ENCODE data around the gene CREG2.
"Not testable (repeated sequence)": the region's sequence is repeated elsewhere in the genome, so short reads cannot be mapped to it uniquely, and the experiment has no call there.

CREG2 gene

DNA sequence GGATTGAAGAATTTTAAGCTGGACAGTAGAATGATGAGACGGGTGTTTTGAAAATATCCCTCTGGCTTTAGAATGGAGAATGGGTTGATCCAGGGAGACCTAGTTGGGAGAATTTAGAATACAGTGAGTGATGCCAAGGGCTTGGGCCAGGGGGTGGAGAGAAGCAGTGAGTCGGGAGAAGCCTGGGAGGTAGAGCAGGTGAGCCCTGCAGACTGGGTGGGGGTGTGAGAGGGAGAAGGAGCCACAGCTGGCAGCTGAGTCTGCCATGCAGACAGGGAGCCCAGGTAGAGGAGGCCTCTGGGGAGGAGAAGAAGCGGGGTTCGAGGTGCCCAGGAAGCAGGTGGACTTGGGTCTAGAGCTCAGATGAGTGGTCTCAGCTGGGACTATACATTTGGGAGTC is 18.2 kb downstream of the CREG2 start:
- no peak for DNase-seq

DNA sequence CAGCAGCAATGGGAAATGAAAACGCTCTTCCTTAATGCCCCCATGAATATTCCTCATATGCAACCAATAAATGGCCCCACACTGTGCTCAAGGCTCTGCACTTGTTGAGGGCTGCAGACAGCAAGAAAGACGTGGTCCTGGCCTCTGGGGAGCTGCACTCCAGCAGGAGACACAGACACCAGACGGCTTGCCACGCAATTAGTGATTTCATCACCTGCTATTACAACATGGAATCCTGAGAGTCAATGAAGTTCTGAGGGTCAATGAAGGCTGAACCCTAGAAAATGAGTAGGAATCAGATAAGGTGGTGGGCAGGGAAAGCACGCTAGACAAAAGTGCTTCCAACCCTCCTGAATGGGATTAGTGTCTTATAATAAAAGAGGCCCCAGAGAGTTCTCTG is 18.9 kb downstream of the CREG2 start:
- no peak for DNase-seq

- DNase-seq = no peak
Measured at GRCh38 chr2:101367508-101367907, 19.8 kb downstream of the CREG2 start.

DNA sequence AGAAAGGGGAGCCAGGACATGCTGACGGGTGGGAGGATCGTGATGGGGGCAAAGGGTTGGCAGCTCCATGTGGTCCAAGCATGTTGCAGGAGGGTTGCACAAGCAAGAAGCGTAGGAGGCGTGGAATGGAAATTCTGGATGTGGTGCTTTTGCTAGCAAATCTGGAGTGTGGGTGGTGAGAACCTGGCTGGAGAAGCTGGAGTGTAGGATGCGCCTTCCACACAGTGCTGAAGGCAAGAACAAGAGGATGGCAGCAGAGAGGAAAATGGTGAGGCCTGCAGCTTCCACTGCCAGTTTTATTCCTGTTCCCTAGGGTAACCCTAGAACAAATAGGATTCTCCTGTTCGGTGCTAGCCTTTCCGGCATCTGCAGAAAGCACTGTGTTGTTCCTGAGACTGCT is 22.4 kb downstream of the CREG2 start:
- no peak for DNase-seq

GRCh38 chr2:101362777-101363176 is 24.5 kb downstream of the CREG2 start:
- DNase-seq = no peak

GRCh38 chr2:101362316-101362715 is 25.0 kb downstream of the CREG2 start:
- no peak for DNase-seq

DNA sequence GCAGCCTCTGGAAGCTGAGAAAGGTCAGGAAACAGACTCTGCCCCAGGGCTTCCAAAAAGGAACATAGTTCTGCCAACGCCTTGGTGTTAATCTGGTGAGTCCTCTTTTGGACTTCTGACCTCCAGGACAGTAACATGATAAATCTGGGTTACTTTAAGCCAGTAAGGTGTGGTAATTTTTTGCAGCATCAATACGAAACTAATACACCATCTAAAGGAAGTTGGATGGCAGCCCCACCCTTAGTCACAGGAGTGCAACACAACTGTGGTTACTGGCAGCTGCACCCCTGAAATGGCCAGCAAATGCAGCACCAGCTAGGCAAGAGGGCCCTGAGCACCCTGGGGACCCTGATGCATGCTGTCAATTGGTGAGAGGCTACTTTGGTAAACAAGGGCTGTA is 25.8 kb downstream of the CREG2 start:
- DNase-seq = peak; percentile 38

GRCh38 chr2:101361121-101361520 is 26.2 kb downstream of the CREG2 start:
- no peak for DNase-seq

GRCh38 chr2:101360232-101360631 is 27.1 kb downstream of the CREG2 start:
- no peak for DNase-seq

DNA sequence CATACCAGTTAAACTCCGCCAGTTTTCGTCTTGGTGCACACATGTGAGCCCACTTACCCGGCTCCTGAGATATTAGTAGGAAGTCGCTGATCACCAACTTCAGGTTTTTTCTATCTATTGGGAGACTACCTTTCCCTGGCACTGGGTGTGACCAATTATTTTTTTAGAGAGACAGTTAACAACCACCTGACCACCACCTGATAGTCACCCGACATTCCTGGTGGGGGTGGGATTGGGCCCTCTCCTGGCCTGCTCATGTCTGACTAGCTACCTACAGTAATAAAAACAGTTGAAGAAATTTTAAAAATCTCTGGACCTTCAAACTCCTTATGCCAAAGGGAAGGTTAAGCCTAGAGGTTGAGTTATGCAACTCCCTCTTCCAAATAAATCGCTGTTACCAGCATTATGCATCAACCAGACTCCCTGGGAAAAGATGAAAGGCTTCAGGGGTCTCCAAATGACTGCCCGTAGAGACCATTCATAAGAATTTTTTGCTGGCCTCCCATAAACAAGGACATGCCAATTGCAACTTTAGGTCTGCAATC is 27.8 kb downstream of the CREG2 start:
- no peak for DNase-seq

DNA sequence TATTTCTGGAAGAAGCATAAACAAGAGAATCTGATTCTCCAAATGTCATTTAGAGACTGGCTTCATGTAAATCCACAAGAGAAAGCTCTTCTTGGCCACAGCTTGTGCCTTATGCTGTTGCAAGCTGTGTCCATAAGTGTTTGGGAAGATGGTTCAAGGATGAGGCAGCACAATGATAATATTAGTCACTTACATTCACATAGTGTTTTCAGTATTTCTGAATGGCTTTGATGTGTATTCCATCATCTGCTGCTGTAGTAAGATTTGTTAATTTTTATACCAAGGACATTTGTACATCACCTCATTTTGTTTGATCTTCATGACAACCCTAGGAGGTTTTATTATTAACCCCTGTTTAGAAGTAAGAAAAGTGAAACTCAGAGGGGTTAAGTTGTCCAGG is 29.9 kb downstream of the CREG2 start:
- no peak for DNase-seq

- DNase-seq = no peak
Measured at GRCh38 chr2:101356521-101356920, 30.8 kb downstream of the CREG2 start.

DNA sequence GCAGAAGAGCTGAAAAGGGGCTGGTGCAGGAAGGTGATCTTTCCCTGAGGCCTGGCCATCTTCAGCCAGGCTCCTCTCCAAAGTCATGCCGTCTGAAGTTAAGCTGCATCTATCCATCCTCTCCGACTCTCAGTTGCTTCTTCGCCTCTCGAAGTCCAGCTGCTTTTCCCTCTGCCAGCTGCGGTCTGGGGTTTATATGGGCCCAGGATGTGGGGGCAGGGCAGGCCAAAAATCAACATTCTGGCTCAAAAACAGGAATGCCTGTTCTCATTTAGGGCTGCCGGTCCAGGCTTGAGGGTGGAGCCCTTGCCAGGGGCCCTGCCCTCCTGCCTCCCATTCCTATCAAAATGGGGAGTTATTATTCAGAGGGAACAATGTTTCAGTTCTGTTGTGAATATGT is 31.2 kb downstream of the CREG2 start:
- no peak for DNase-seq

DNA sequence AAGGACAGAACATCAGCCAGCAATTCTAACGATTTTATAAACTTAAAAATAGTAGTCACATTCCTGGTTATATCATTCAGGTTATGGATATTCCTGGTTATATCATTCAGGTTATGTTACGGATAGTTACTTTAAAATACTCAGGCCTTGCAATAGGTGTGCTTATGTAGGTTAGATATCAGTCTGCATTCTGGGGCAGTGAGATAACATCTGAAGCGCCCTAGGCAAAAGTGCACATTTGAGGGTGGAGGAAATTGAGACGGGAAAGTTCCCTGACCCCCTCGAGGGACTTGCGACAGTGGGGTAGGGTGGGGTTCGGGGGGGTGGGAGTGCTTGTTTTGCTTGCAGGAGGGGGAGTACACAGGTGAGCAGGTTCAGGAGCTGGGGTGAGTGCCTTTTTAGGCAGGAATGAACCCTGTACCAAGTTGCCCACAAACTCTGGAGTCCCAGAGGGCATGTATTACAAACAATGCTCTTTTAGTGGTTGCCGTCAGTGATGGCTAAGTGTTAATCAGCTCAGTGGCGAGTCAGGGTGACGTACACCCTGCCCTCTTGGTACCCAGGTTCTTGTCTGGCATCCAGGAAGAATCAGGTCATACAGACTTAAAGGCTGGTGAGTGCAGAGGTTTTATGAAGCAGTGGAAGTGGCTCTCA is 31.8 kb downstream of the CREG2 start:
- DNase-seq = no peak

GRCh38 chr2:101354420-101355311 is 32.6 kb downstream of the CREG2 start:
- no peak for DNase-seq

DNA sequence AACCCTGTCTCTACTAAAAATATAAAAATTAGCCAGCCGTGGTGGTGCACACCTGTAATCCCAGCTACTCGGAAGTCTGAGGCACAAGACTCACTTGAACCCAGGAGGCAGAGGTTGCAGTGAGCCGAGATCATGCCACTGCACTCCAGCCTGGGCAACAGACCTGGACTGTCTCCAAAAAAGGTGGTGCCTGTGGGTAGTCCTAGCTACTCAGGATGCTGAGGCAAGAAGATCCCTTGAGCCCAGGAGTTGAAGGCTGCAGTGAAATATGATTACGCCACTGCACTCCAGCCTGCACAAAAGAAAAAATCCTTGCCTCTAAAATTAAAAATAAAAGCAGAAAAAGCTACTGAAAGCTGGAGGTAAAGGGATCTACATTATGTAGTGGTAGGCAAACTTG is 34.7 kb downstream of the CREG2 start:
- DNase-seq = not testable (repeated sequence)

DNA sequence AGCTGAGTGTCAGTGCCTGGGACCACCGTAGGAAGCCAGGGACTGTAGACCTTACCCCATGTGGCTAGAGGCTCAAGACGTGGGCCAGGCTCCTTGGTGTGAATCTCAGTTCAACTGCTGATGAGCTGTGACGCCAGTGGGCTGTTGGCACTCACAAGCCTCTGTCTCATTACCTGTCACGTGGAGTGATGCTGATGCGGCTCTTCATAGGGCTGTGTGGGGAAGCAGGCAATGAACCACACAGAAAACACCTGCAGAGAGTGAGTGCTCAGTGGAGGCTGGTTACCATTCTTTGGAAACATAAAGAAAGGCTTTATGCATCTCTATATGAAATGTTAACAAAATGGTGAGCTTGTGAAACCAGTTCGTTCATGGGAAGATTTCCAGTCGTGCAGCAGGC is 36.1 kb downstream of the CREG2 start:
- DNase-seq = no peak

DNA sequence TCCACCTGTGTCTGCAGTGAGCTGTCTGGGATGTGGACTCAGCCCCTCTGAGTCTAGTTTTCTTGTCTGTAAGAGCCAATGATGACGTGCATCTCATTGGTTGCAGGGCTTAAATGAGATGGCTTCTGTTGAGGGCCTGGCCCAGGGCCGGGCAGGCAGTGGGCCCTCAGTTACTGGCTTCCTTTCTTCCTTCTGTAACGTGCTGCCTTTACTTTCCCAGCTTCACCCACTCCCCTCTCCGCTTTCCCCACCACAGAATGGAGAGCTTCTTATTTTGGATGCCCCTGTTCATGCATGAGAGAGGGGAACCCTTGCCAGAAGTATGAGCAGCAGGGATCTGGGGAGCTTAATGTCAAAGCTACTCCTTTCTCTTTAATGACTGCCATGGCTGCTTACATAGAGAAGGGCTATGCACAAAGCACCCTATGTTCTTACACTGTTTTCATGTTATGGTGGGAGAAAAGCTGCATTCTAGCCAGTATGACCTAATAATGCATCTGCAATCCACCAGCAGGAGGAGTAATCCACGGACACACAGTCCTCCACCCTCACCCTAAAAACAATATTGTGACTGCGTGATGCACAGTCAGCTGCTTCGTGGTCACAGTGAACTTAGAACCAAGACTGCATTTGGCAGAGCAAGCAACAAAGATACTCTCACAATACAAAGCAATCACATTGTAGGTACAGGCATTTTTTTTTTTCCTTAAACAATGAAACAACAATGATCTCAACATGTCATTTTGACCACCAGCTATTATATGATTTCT is 37.2 kb downstream of the CREG2 start:
- DNase-seq = no peak

GRCh38 chr2:101348883-101349282 is 38.4 kb downstream of the CREG2 start:
- DNase-seq = no peak

DNA sequence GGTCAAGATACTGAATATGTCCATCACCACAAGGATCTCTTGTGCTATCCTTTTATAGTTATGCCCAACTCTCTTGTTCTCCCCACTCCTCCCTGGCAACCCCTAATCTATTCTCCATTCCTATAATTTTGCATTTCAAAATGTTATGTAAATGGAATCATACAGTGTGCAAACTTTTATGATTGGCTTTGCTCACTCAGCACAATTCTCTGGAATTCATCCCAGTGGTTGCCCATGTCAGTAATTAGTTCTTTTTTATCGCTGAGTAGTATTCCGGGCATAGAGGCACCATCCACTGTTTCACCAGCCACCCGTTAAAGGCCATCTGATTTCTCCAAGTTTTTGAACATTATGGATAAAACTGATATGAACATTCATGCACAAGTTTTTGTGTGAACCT is 40.4 kb downstream of the CREG2 start:
- DNase-seq = no peak

DNA sequence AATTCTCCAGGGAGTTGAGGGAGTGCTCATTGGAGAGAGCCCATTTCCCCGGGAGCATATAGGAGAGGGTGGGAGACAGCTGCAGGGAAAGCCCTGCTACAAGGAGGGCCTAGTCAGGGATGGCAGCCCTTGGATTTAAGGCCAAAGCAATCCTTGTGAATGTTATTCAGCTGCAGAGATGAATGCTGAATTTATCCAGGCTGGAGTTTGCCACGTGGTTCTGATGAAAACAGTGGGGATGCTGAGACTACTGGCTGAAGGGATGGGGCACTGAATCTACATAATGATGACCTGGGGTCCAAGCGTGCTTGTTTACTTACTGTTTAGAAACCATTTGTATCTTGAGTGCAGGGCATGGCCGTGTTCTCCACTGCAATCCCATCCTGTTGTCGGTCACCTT is 43.2 kb downstream of the CREG2 start:
- DNase-seq = no peak

DNA sequence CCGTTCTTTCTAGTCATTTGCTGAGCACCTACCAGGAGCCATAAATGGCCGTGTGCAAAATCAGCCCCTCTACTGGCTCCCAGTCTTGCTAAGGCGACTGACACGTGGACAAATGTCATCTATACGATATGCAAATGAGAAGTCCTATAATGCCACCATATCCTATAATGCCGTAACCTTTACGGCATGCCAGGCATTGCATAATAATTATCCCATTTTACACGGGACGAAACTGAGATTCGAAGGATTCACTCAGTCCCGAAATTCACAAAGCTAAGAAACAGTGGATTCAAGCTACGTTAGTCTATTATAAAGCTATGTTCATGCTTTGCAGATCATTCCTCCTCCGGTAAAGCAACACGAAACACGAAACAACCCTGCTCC is 44.7 kb downstream of the CREG2 start:
- DNase-seq = no peak

DNA sequence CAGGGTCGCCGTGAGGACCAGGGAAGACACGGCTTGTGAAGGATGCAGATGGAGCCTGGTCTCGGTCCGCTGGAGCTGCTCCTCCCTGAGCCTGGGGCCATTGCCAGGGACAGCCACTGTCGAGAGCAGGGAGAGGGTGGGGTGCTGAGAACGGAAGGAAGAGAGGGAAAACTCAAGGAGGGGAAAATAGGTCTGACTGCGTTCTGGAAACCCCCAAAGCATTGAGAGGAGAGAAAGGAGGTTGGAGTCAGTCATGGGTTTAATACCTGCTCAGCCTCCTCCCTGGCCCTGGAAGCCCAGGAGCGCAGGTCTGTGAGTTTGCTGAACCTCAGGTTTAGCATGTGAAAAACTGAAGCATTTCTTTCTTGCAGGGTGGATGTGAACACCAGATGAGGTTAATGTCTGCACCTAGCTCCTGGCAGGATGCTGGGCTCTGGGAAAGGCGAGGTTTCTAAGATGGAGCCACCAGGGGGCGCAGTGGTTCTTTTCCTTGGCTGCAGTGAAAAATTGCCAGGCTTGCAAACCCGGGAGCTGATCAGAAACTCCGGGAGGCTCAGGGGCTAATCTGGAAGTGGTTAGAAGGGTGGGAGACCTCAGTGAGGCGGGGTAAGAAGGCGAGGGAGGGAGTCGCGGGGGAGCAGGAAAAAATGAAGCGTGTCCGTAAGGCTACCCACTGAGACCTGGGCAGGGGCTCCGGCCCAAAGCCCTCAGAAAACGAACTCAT is 45.2 kb downstream of the CREG2 start:
- peak; percentile 68 for DNase-seq

All from activated CD4-positive, alpha-beta T cell treated with anti-CD3 and anti-CD28 coated beads, Interleukin-2, amount 50 U/mL, for 16 hours (primary cell).